GM12878 (cell line): ENCODE data around the gene FOXJ3. TPM values are rescaled to one million over a fixed set of nuclear protein-coding genes. Genes with fewer than 3 reads are reported as not detected.

Experiments used
- ATAC-seq: fragments of 200-7000 bp; cut with Tn5 transposase; 3 replicates; pipeline ENCODE4 v1.9.1; 2020; ENCODE audit warnings: mild to moderate bottlenecking, moderate library complexity
- BruUV-seq: library from RNA; stranded (reverse); fragments of 400-500 nt; replicated peaks from 2 replicates; lab custom pipeline; 2021; lab: Mats Ljungman, UMichigan
- CTCF ChIA-PET: fragments of 300-600 bp; sonication (Branson Sonifier 250); formaldehyde crosslinking; extraction: SDS; loops from one replicate; lab custom pipeline; 2021; ENCODE audit warnings: inconsistent platforms; lab: Yijun Ruan, JAX
- POLR2A ChIA-PET: fragments of 350-600 bp; formaldehyde crosslinking; extraction: SDS; loops from one replicate; lab custom pipeline; 2021; ENCODE audit warnings: inconsistent platforms; lab: Charles Lee
- RAD21 ChIA-PET: fragments of 300-600 bp; sonication (Branson Sonifier 250); formaldehyde crosslinking; loops from one replicate; lab custom pipeline; 2023; ENCODE audit warnings: antibody characterized with exemption; ENCODE audit not compliant: unreplicated experiment; lab: Charles Lee
- SMC1A ChIA-PET: fragments of 300-600 bp; sonication (Branson Sonifier 250); formaldehyde crosslinking; loops from one replicate; lab custom pipeline; 2023; ENCODE audit not compliant: unreplicated experiment, uncharacterized antibody; lab: Charles Lee
- DNase-seq: peaks from one replicate; pipeline ENCODE4 v3.0.0-alpha.2; 2011; ENCODE audit warnings: low read depth, low spot score
- FAIRE-seq: peaks from 3 replicates; lab custom pipeline; 2011; peaks lifted over from hg19 to GRCh38; lab: Jason Lieb, UNC
- H2AFZ ChIP-seq: 2 replicates; pipeline ENCODE4 v1.6.0; 2011; ENCODE audit warnings: low read depth, low read length, control low read depth; ENCODE audit not compliant: control insufficient read depth
- H3K27ac ChIP-seq: 2 replicates; pipeline ENCODE4 v1.5.1; 2011; ENCODE audit warnings: control low read depth; ENCODE audit not compliant: control insufficient read depth, insufficient read depth
- H3K27me3 ChIP-seq, 2 experiments: replicated peaks in 1 of 2; 2 replicates each; pipeline versions ENCODE4 v1.6.0 to v1.6.1; 2011; ENCODE audit warnings: low read length in 1 of 2; ENCODE audit not compliant: control insufficient read depth in 2 of 2, insufficient read depth in 2 of 2
- H3K36me3 ChIP-seq, 2 experiments: 2 replicates each; pipeline ENCODE4 v1.5.1; 2011; ENCODE audit warnings: low read length in 1 of 2; ENCODE audit not compliant: control insufficient read depth in 2 of 2, insufficient read depth in 2 of 2
- H3K4me1 ChIP-seq: 2 replicates; pipeline ENCODE4 v1.6.1; 2011; ENCODE audit warnings: mild to moderate bottlenecking, low read length, moderate library complexity, mixed read lengths; ENCODE audit not compliant: control insufficient read depth, insufficient read depth
- H3K4me2 ChIP-seq: 2 replicates; pipeline ENCODE4 v1.6.0; 2011; ENCODE audit warnings: control low read depth; ENCODE audit not compliant: control insufficient read depth, insufficient read depth
- H3K4me3 ChIP-seq: fragments of 200-600 bp; sonication (generic); 2 replicates; pipeline ENCODE4 v1.5.1; 2016
- H3K79me2 ChIP-seq: 2 replicates; pipeline ENCODE4 v1.6.0; 2011; ENCODE audit warnings: low read length; ENCODE audit not compliant: control insufficient read depth, insufficient read depth
- H3K9ac ChIP-seq: 2 replicates; pipeline ENCODE4 v1.8.0; 2011; ENCODE audit warnings: low read length, control low read depth, mixed read lengths; ENCODE audit not compliant: control insufficient read depth, insufficient read depth
- H3K9me3 ChIP-seq: replicated peaks from 3 replicates; pipeline ENCODE4 v1.5.1; 2011; ENCODE audit warnings: mild to moderate bottlenecking, low read length; ENCODE audit not compliant: control insufficient read depth, insufficient read depth
- H4K20me1 ChIP-seq: 2 replicates; pipeline ENCODE4 v1.6.0; 2011; ENCODE audit not compliant: control insufficient read depth, insufficient read depth
- CREB1 ChIP-seq: IDR thresholded peaks from 2 replicates; pipeline ENCODE4 v1.6.1; 2012; ENCODE audit warnings: low read depth, mild to moderate bottlenecking, inconsistent platforms
- EGR1 ChIP-seq, 2 experiments: IDR thresholded peaks; 1 replicate in 1 of 2; 2 replicates in 1 of 2; pipeline ENCODE4 v1.6.1; 2011 to 2012; ENCODE audit warnings: low read depth in 2 of 2, low read length in 2 of 2, borderline replicate concordance in 1 of 2, mild to moderate bottlenecking in 1 of 2, moderate library complexity in 1 of 2
- WGBS: methylation state at CpG from one replicate; pipeline ENCODE4 v1.1.6; 2016; ENCODE audit warnings: low lambda C conversion rate; ENCODE audit not compliant: insufficient replicate concordance, insufficient coverage; ENCODE audit errors: missing lambda C conversion rate; 5-methylcytosine and 5-hydroxymethylcytosine counted together
- in situ Hi-C: fragments of 300-500 bp; cut with MboI; formaldehyde crosslinking; loops from 9 replicates; pipeline ENCODE4 v1.14.3; 2018; ENCODE audit warnings: mixed read lengths
- intact Hi-C: fragments of 100-400 bp; cut with micrococcal nuclease; formaldehyde crosslinking; loops from one replicate; pipeline ENCODE4 v1.14.2; 2022; ENCODE audit not compliant: unreplicated experiment
- polyA plus RNA-seq, 11 experiments: library from polyadenylated mRNA; depleted of rRNA in 4 of 11; unstranded in 6 of 11; stranded (reverse) in 5 of 11; fragments of >200 nt; fragmentation: Nextera tagmentation in 4 of 11; fragmentation: Illumina TruSeq in 1 of 11; extraction: Ambion mirVana in 4 of 11; extraction: Trizol in 1 of 11; gene quantifications; 1 replicate in 1 of 11; 2 replicates in 10 of 11; pipeline versions ENCODE4 v1.2.1 to v1.2.3, GENCODE V29; 2011 to 2016; ENCODE audit warnings: inconsistent platforms in 2 of 11, missing spikeins in 2 of 11, low read depth in 1 of 11
- total RNA-seq, 4 experiments: library from RNA; depleted of rRNA in 3 of 4; stranded (reverse); fragments of >200 nt in 3 of 4; fragmentation: Illumina TruSeq in 1 of 4; extraction: Trizol in 1 of 4; gene quantifications; 2 replicates each; pipeline versions ENCODE4 v1.2.1 to v1.2.3, GENCODE V29; 2013 to 2021
- TF ChIP-seq, protein P1 (sequence below): fragments of 450-650 bp; IDR thresholded peaks from 2 replicates; pipeline ENCODE4 v1.6.1; 2017; ENCODE audit warnings: mild to moderate bottlenecking, moderate library complexity
- TF ChIP-seq, protein P2 (sequence below): IDR thresholded peaks from 2 replicates; pipeline ENCODE4 v1.6.1; 2011; ENCODE audit warnings: borderline replicate concordance, low read depth, mild to moderate bottlenecking, moderate library complexity, mixed read lengths, low read length; ENCODE audit not compliant: insufficient read depth; ENCODE audit errors: extremely low read length
- TF ChIP-seq, protein P3 (sequence below): fragments of 150-350 bp; IDR thresholded peaks from 2 replicates; pipeline ENCODE4 v1.6.1; 2014; ENCODE audit warnings: mild to moderate bottlenecking, low read depth, low read length
- TF ChIP-seq, protein P4 (sequence below): IDR thresholded peaks from 2 replicates; pipeline ENCODE4 v1.6.1; 2012; ENCODE audit warnings: low read depth, low read length, improper control_type of control experiment
- TF ChIP-seq, protein P5 (sequence below): fragments of 450-650 bp; IDR thresholded peaks from 2 replicates; pipeline ENCODE4 v1.6.1; 2017; ENCODE audit warnings: antibody characterized with exemption, mild to moderate bottlenecking, moderate library complexity

Gene FOXJ3
- total and polyA plus RNA-seq, 10 of the 15 experiments (the other 5 are each of a cell fraction or from before 2014, with no cell fraction given): 9.5 to 54.2 (median 24.7) TPM

DNA sequence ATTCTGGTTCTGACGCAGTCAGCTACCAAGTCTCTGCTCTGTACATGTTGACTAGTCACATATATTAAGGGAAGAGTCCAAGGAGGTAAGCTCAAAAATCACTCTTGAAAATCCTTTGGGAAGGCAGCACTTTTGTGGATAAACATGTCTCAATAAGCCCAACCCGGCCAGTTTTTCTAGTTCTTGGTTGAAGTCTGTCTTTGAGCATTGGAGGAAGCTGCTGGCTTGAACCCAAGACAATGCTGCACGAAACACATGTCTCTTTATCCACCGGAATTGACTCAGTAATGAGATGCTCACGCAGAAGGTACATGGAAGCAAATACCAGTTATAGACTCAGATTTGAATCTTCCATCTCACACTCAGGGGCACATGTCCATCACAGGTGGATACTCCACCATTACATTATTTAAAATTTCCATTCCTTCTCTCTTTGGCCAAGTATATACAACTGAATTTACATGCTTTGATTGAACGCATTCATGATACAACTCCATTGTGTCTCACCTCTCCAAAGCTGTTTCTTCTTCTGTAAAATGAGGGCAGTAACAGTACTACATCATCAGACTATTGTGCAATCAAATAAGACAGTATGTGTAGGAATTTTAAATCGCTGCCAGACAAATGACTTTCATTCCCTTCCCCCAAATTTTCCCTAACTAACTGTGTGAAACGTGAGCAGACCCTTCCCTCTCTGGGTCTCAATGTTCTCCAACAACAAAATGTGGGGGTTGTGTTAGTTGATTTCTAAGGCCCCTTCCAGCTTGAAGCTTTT is 160.9 kb downstream of the FOXJ3 start:
- no peak overlapping the region for H3K4me3 ChIP-seq
- H3K9me3 ChIP-seq: no peaks in the 10 kb centered on the region
- ATAC-seq (no peak), DNase-seq (no peak), FAIRE-seq (no peak)
- no peak overlapping the region for H3K4me2 ChIP-seq
- no peak overlapping the region for H3K9ac ChIP-seq
- ChIA-PET RAD21 (interaction anchor here (0.6 to 3.0 kb wide), 23 partner anchors 13 to 658 kb away, joined by 3 to 28 read pairs (median 4); partner anchors contain the start of gene FOXJ3), CTCF (interaction anchor here (0.5 to 4.2 kb wide), 74 partner anchors 12 to 905 kb away, joined by 3 to 48 read pairs (median 3); partner anchors contain the start of gene GUCA2A), SMC1A (interaction anchor here (0.6 to 2.8 kb wide), 24 partner anchors 9 to 658 kb away, joined by 3 to 19 read pairs (median 4); no protein-coding TSS in a partner anchor), POLR2A (interaction anchor here (0.6 kb wide), 2 partner anchors 284 to 552 kb away, joined by 3 to 4 read pairs; no protein-coding TSS in a partner anchor)
- in situ Hi-C loops (loop anchor here (10.0 kb wide), 1 partner anchor 599 kb away; no protein-coding TSS in a partner anchor), intact Hi-C loops (loop anchor here (1.0 to 10.0 kb wide), 3 partner anchors 27 to 600 kb away; partner anchors contain the start of gene CCDC30)
- no peaks in the 10 kb centered on the region for H4K20me1 ChIP-seq
- H3K27ac ChIP-seq: no peak overlapping the region
- 91% methylated on average over 8 of the region's 8 CpGs for WGBS
- BruUV-seq: no TSS peak
- no peaks in the 10 kb centered on the region for H3K27me3 ChIP-seq
- H2AFZ ChIP-seq: no peak overlapping the region
- H3K4me1 ChIP-seq: no peaks in the 10 kb centered on the region
- peaks cover 0 to 3% of the 10 kb centered on the region in 2 experiments; a peak in 3 of 4 replicates for H3K36me3 ChIP-seq
- no peaks in the 10 kb centered on the region for H3K79me2 ChIP-seq
- TF ChIP-seq CREB1 (no peak), EGR1 (IDR thresholded peaks at IDR 0.05; ENCODE audit: borderline replicate concordance in 1 of 2, low read depth in 2 of 2, low read length in 2 of 2) (no peak)
- TF ChIP-seq, protein P1, sequence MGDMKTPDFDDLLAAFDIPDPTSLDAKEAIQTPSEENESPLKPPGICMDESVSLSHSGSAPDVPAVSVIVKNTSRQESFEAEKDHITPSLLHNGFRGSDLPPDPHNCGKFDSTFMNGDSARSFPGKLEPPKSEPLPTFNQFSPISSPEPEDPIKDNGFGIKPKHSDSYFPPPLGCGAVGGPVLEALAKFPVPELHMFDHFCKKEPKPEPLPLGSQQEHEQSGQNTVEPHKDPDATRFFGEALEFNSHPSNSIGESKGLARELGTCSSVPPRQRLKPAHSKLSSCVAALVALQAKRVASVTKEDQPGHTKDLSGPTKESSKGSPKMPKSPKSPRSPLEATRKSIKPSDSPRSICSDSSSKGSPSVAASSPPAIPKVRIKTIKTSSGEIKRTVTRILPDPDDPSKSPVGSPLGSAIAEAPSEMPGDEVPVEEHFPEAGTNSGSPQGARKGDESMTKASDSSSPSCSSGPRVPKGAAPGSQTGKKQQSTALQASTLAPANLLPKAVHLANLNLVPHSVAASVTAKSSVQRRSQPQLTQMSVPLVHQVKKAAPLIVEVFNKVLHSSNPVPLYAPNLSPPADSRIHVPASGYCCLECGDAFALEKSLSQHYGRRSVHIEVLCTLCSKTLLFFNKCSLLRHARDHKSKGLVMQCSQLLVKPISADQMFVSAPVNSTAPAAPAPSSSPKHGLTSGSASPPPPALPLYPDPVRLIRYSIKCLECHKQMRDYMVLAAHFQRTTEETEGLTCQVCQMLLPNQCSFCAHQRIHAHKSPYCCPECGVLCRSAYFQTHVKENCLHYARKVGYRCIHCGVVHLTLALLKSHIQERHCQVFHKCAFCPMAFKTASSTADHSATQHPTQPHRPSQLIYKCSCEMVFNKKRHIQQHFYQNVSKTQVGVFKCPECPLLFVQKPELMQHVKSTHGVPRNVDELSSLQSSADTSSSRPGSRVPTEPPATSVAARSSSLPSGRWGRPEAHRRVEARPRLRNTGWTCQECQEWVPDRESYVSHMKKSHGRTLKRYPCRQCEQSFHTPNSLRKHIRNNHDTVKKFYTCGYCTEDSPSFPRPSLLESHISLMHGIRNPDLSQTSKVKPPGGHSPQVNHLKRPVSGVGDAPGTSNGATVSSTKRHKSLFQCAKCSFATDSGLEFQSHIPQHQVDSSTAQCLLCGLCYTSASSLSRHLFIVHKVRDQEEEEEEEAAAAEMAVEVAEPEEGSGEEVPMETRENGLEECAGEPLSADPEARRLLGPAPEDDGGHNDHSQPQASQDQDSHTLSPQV: no peak
- TF ChIP-seq, protein P2, sequence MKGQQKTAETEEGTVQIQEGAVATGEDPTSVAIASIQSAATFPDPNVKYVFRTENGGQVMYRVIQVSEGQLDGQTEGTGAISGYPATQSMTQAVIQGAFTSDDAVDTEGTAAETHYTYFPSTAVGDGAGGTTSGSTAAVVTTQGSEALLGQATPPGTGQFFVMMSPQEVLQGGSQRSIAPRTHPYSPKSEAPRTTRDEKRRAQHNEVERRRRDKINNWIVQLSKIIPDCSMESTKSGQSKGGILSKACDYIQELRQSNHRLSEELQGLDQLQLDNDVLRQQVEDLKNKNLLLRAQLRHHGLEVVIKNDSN: no peak
- TF ChIP-seq, protein P3, sequence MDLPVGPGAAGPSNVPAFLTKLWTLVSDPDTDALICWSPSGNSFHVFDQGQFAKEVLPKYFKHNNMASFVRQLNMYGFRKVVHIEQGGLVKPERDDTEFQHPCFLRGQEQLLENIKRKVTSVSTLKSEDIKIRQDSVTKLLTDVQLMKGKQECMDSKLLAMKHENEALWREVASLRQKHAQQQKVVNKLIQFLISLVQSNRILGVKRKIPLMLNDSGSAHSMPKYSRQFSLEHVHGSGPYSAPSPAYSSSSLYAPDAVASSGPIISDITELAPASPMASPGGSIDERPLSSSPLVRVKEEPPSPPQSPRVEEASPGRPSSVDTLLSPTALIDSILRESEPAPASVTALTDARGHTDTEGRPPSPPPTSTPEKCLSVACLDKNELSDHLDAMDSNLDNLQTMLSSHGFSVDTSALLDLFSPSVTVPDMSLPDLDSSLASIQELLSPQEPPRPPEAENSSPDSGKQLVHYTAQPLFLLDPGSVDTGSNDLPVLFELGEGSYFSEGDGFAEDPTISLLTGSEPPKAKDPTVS: no peak
- TF ChIP-seq, protein P4, sequence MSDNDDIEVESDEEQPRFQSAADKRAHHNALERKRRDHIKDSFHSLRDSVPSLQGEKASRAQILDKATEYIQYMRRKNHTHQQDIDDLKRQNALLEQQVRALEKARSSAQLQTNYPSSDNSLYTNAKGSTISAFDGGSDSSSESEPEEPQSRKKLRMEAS: no peak
- TF ChIP-seq, protein P5, sequence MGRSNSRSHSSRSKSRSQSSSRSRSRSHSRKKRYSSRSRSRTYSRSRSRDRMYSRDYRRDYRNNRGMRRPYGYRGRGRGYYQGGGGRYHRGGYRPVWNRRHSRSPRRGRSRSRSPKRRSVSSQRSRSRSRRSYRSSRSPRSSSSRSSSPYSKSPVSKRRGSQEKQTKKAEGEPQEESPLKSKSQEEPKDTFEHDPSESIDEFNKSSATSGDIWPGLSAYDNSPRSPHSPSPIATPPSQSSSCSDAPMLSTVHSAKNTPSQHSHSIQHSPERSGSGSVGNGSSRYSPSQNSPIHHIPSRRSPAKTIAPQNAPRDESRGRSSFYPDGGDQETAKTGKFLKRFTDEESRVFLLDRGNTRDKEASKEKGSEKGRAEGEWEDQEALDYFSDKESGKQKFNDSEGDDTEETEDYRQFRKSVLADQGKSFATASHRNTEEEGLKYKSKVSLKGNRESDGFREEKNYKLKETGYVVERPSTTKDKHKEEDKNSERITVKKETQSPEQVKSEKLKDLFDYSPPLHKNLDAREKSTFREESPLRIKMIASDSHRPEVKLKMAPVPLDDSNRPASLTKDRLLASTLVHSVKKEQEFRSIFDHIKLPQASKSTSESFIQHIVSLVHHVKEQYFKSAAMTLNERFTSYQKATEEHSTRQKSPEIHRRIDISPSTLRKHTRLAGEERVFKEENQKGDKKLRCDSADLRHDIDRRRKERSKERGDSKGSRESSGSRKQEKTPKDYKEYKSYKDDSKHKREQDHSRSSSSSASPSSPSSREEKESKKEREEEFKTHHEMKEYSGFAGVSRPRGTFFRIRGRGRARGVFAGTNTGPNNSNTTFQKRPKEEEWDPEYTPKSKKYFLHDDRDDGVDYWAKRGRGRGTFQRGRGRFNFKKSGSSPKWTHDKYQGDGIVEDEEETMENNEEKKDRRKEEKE: no peak
